ENCODE data around the gene RPL28. TPM values are rescaled to one million over a fixed set of nuclear protein-coding genes. Genes with fewer than 3 reads are reported as not detected.
A peak's percentile ranks its signal among the peaks of the same experiment; 100 is the strongest.

The RPL28 gene
- total RNA-seq, 1 donor from 2014 or later = 2,000 TPM

DNA sequence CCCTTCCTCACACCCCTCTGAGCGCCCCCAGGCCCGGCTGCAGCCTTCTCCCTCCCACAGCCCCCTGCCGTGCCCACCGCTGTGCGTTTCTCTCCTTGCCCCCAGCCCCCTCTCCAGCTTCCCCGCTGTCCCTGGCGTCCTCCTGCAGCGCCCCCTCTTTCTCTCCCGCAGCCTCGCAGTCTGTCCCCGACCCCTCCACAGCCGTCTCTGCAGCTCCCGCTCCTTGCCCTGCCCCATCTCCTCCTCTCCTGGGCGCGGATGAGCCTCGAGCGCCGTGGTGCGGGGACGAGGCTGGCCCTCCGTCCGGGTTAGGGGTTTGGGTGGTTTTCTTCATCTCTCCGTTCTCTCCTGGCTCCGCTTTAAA lies 45.0 kb upstream of the RPL28 start:
- no peak for DNase-seq (ENCODE audit: extremely low spot score, unreplicated experiment)
- TF ChIP-seq, protein P1, sequence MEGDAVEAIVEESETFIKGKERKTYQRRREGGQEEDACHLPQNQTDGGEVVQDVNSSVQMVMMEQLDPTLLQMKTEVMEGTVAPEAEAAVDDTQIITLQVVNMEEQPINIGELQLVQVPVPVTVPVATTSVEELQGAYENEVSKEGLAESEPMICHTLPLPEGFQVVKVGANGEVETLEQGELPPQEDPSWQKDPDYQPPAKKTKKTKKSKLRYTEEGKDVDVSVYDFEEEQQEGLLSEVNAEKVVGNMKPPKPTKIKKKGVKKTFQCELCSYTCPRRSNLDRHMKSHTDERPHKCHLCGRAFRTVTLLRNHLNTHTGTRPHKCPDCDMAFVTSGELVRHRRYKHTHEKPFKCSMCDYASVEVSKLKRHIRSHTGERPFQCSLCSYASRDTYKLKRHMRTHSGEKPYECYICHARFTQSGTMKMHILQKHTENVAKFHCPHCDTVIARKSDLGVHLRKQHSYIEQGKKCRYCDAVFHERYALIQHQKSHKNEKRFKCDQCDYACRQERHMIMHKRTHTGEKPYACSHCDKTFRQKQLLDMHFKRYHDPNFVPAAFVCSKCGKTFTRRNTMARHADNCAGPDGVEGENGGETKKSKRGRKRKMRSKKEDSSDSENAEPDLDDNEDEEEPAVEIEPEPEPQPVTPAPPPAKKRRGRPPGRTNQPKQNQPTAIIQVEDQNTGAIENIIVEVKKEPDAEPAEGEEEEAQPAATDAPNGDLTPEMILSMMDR (IDR thresholded peaks at IDR 0.05) = no peak
- H3K9me3 Mint-ChIP-seq (ENCODE audit: unreplicated experiment) = no peaks in the 10 kb centered on the region
- H3K4me1 Mint-ChIP-seq (ENCODE audit: unreplicated experiment) = peaks cover 38% of the 10 kb centered on the region
- H3K27ac Mint-ChIP-seq (ENCODE audit: unreplicated experiment) = peak overlapping the region; percentile 85
- peaks cover 2% of the 10 kb centered on the region for H3K27me3 Mint-ChIP-seq (ENCODE audit: unreplicated experiment)
- peaks cover 8% of the 10 kb centered on the region for H3K36me3 Mint-ChIP-seq (ENCODE audit: unreplicated experiment)
- peak overlapping the region; percentile 89 for H3K4me3 Mint-ChIP-seq (ENCODE audit: unreplicated experiment)

DNA sequence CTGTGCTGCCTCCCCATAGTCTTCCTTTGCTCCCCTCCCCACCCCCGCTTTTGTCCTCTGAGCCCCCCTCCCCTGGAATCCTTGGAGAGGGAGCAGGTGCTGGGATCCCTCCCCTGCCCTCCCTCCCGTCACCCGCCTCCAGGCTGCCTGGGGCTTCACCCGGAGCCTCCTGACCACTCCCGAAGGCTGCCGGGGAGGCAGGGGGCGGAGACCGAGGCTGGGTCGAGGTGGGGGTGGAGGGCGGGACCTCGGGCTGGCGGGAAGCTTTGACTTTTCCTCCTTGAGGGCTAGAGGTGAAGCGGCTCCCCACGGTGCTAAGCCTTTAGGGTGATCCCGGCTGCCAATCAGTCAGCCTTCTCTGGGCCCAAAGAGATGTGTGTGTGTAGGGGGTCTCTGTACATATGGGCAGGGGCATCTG lies 44.6 kb upstream of the RPL28 start:
- no peak for DNase-seq (ENCODE audit: extremely low spot score, unreplicated experiment)
- peak overlapping the region; percentile 89 for H3K4me3 Mint-ChIP-seq (ENCODE audit: unreplicated experiment)
- peaks cover 2% of the 10 kb centered on the region for H3K27me3 Mint-ChIP-seq (ENCODE audit: unreplicated experiment)
- H3K4me1 Mint-ChIP-seq (ENCODE audit: unreplicated experiment) = peaks cover 39% of the 10 kb centered on the region
- H3K36me3 Mint-ChIP-seq (ENCODE audit: unreplicated experiment) = peaks cover 8% of the 10 kb centered on the region
- H3K27ac Mint-ChIP-seq (ENCODE audit: unreplicated experiment) = peak overlapping the region; percentile 85
- TF ChIP-seq, protein P1 (IDR thresholded peaks at IDR 0.05) = no peak
- no peaks in the 10 kb centered on the region for H3K9me3 Mint-ChIP-seq (ENCODE audit: unreplicated experiment)

DNA sequence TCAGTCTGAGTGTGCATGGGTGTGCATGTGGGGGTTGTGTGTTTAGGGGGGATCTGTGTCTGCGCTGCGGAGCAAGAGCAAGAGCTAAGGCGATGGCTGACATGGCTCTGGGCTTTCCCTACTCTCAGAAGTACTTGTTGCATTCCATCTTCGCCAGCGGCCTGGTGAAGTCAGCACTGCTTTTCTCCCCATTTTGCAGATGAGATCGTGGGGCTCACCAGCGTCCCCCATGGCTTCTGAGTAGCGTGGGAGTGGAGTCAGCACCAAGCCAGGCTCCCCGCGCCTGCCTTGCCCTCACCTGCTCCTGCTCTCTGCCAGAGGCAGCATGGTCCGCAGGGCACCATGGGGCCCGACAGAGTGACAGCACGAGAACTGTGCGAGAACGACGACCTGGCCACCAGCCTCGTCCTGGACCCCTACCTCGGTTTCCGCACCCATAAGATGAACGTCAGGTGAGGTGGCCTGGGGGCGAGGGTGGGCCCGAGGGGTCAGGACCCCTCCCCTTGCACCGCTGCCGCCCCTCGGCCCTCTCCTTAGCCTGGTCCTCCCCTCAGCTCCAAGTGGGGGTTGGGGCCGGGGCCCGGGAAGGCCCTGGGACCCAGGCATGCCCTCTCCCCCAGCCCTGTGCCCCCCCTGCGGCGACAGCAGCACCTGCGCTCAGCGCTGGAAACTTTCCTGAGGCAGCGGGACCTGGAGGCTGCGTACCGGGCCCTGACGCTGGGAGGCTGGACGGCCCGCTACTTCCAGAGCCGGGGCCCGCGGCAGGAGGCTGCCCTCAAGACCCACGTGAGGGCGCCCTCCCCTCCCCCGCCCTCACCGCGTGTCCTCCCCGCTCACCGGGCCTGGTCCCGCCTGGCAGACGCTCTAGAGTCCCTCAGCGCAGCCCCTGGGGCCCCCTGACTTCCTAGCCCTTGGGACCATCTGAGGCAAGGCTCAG lies 43.9 kb upstream of the RPL28 start:
- no peaks in the 10 kb centered on the region for H3K27me3 Mint-ChIP-seq (ENCODE audit: unreplicated experiment)
- H3K4me3 Mint-ChIP-seq (ENCODE audit: unreplicated experiment) = peak overlapping the region; percentile 62
- TF ChIP-seq, protein P1 (IDR thresholded peaks at IDR 0.05) = no peak
- peaks cover 8% of the 10 kb centered on the region for H3K36me3 Mint-ChIP-seq (ENCODE audit: unreplicated experiment)
- peaks cover 39% of the 10 kb centered on the region for H3K4me1 Mint-ChIP-seq (ENCODE audit: unreplicated experiment)
- no peaks in the 10 kb centered on the region for H3K9me3 Mint-ChIP-seq (ENCODE audit: unreplicated experiment)
- DNase-seq (ENCODE audit: extremely low spot score, unreplicated experiment) = no peak
- peak overlapping the region; percentile 31 for H3K27ac Mint-ChIP-seq (ENCODE audit: unreplicated experiment)

DNA sequence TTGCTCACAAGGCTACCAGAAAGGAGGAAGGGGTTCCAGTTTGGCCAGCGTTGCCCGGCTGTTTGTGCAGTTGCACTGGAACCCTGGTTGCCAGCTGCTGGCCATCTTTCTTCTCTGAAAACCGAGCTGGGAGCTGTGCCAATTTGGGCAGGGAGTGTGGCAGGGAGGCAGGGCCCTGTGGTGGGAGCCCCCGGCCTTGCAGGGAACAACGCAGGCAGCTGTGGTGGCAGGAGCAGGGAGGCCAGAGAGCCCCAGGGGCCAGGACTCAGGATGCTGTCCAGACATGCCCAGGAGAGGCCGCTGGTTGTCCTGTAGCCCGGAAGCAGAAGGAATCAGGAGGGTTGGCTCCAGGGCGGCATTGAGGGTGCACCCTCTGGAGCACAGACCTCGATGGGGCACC lies 41.3 kb upstream of the RPL28 start:
- DNase-seq (ENCODE audit: extremely low spot score, unreplicated experiment) = no peak
- Mint-ChIP-seq H3K4me1 (ENCODE audit: unreplicated experiment) (peaks cover 42% of the 10 kb centered on the region), H3K27me3 (ENCODE audit: unreplicated experiment) (no peaks in the 10 kb centered on the region), H3K27ac (ENCODE audit: unreplicated experiment) (peak overlapping the region; percentile 64), H3K9me3 (ENCODE audit: unreplicated experiment) (no peaks in the 10 kb centered on the region), H3K36me3 (ENCODE audit: unreplicated experiment) (peaks cover 8% of the 10 kb centered on the region), H3K4me3 (ENCODE audit: unreplicated experiment) (no peak overlapping the region)
- TF ChIP-seq, protein P1 (IDR thresholded peaks at IDR 0.05) = no peak

DNA sequence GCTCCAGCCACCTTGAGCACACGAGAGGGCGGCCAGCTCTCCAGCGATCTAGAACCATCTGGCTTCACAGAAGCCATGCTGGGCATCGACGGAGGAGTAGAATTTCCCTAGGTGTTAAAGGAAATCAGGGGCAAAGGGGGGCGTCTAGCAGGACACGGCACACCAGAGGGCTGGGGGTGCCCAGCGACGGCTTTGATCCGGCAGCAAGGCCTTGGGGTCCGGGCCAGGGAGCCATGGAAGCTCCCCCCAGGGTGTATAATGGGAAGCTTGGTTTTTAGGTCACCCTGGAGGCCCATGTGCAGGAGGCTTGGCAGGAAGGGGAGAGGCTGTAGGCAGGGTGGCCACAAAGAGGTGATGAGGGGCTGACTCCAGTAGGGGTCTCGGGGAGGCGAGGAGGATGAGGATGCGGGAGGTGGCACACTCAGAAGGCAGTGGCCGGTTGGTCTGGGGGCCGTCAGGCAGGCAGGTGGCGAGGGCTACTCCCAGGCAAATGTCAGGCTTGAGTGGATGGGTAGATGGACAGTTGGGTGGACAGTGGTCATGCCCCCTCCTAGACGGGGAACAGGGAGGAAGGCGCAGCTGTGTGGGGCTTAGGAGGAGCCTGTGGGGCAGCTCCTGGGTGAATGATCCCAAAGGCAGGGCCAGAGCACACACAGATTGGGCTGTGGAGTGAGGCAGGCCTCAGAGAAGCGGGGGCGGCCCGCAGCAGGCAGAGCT lies 40.5 kb upstream of the RPL28 start:
- H3K4me1 Mint-ChIP-seq (ENCODE audit: unreplicated experiment) = peaks cover 39% of the 10 kb centered on the region
- H3K27ac Mint-ChIP-seq (ENCODE audit: unreplicated experiment) = peak overlapping the region; percentile 64

More for the DNA sequence above, 40.5 kb upstream of the RPL28 start:
- no peaks in the 10 kb centered on the region for H3K9me3 Mint-ChIP-seq (ENCODE audit: unreplicated experiment)
- no peak for DNase-seq (ENCODE audit: extremely low spot score, unreplicated experiment)
- H3K36me3 Mint-ChIP-seq (ENCODE audit: unreplicated experiment) = peaks cover 8% of the 10 kb centered on the region
- no peaks in the 10 kb centered on the region for H3K27me3 Mint-ChIP-seq (ENCODE audit: unreplicated experiment)
- TF ChIP-seq, protein P1 (IDR thresholded peaks at IDR 0.05) = no peak
- H3K4me3 Mint-ChIP-seq (ENCODE audit: unreplicated experiment) = no peak overlapping the region
